Measurements from ENCODE around the gene RNPEP.

Gene RNPEP

GRCh38 chr1:201946224-201946908 is 36.1 kb upstream of the RNPEP start, which contains the start of gene LMOD1:
TSS of gene LMOD1 (minus strand) at chr1:201946548. CDS start at chr1:201946340, 208 bp downstream.
- TF ChIP-seq CTCF (conservative IDR thresholded peaks at IDR 0.05; ENCODE audit: control insufficient read depth, insufficient read depth, low read depth, low read length): no peak
- peak; percentile 86 for DNase-seq (ENCODE audit: low read depth)
- H3K4me3 ChIP-seq (ENCODE audit: control insufficient read depth, low read depth, low read length): peak within 1 kb of the TSS; percentile 58

- DNase-seq (ENCODE audit: low read depth): no peak
- no peak for TF ChIP-seq CTCF (conservative IDR thresholded peaks at IDR 0.05; ENCODE audit: control insufficient read depth, insufficient read depth, low read depth, low read length)
- no peak overlapping the region for H3K4me3 ChIP-seq (ENCODE audit: control insufficient read depth, low read depth, low read length)
Observed at GRCh38 chr1:201947697-201948008, 34.8 kb upstream of the RNPEP start.

GRCh38 chr1:201949491-201949890 is 33.0 kb upstream of the RNPEP start:
- peak; percentile 55 for DNase-seq (ENCODE audit: low read depth)
- TF ChIP-seq CTCF (conservative IDR thresholded peaks at IDR 0.05; ENCODE audit: control insufficient read depth, insufficient read depth, low read depth, low read length): no peak
- H3K4me3 ChIP-seq (ENCODE audit: control insufficient read depth, low read depth, low read length): no peak overlapping the region

- no peak for TF ChIP-seq CTCF (conservative IDR thresholded peaks at IDR 0.05; ENCODE audit: control insufficient read depth, insufficient read depth, low read depth, low read length)
- H3K4me3 ChIP-seq (ENCODE audit: control insufficient read depth, low read depth, low read length): peak overlapping the region; percentile 100
- no peak for DNase-seq (ENCODE audit: low read depth)
Observed at GRCh38 chr1:201954263-201955008, 28.0 kb upstream of the RNPEP start.

GRCh38 chr1:201955009-201955728 is 27.3 kb upstream of the RNPEP start, which contains the start of gene TIMM17A:
TSS of gene TIMM17A (plus strand) at chr1:201955503. CDS start at chr1:201955527, 24 bp downstream.
- peak within 1 kb of the TSS; percentile 100 for H3K4me3 ChIP-seq (ENCODE audit: control insufficient read depth, low read depth, low read length)
- TF ChIP-seq CTCF (conservative IDR thresholded peaks at IDR 0.05; ENCODE audit: control insufficient read depth, insufficient read depth, low read depth, low read length): no peak
- peak; percentile 98 for DNase-seq (ENCODE audit: low read depth)

GRCh38 chr1:201955729-201956143 is 26.7 kb upstream of the RNPEP start:
- no peak for TF ChIP-seq CTCF (conservative IDR thresholded peaks at IDR 0.05; ENCODE audit: control insufficient read depth, insufficient read depth, low read depth, low read length)
- peak overlapping the region; percentile 100 for H3K4me3 ChIP-seq (ENCODE audit: control insufficient read depth, low read depth, low read length)
- no peak for DNase-seq (ENCODE audit: low read depth)
